T-helper 1 cell (primary cell): ENCODE data around the gene PPAT.
"Not testable (repeated sequence)": the region's sequence is repeated elsewhere in the genome, so short reads cannot be mapped to it uniquely, and the experiment has no call there.

ENCODE experiments used
- DNase-seq, 5 donors: peaks; one replicate each; pipeline ENCODE4 v3.0.0-alpha.2; 2012 to 2020

PPAT gene

DNA sequence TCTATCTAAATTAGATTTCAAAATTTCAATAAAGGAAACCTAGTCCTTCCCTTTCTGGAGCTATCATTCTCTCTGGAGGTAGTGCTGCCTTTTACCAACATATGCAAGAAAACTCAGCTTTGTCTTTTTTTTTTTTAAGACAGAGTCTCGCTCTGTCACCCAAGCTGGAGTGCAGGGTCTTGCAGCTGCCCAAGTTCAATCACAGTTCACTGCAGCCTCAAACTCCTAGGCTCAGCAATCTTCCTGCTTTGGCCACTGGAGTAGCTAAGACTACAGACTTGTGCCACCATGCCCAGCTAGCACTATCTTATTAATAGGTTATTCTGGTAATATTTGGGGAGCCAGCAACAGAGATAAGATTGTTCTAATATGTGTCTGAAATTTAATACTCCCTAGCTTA is 60.5 kb downstream of the PPAT start:
- DNase-seq, result no peak

DNA sequence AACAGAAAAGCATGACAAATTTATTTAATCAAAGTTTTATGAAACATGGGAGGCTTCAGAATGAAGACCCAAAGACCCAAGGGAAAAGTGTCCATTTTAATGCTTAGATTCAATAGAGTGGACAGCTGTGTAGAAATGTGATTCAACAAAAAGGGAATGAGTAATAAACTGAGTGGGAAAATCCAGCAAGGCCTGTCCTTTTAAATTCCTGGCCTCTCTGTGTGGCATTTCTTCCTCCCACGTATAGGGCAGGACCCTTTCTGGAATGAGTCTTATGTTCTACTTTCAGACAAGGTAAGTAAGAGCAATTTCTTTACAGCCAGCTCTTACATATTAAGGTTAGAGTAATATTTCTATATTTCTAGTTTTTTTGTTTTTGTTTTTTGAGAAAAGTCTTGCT is 62.6 kb downstream of the PPAT start:
- no peak for DNase-seq

DNA sequence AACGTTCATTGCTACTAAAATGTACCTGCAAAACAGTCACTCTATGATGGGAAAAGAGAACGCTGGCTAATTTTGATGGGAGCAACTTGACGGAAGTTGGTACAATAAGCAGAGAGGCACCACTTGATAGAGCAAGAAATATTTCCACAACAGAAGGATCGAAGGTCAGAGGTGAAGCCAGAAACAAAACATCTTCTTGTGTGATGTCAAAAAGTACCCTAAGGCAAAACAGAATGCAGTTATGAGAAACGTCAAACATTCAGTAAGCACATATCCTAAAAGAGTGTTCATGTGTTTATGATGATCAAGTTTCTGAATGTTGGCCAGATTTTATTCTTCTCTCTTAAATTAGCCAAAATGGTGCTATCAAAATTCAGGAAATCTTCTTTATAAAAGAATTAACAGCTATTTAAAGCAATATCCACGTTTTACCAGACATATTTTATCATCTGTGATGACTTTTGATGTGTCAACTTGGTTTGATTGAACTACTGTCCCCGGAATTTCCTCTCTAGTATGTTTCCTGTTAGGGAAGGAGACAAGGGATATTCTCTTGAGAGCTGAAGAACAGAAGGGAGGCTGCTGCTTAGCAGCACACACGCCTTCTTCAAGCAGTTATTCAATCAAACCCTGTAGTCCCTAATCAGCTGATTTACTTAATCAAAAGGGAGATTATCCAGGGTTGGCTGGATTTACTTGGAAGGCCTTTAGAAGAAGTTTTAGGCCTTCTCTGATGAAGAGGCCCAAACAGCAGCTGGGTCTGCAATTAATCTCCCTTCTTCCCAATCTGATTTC is 63.8 kb downstream of the PPAT start:
- DNase-seq, result no peak

DNA sequence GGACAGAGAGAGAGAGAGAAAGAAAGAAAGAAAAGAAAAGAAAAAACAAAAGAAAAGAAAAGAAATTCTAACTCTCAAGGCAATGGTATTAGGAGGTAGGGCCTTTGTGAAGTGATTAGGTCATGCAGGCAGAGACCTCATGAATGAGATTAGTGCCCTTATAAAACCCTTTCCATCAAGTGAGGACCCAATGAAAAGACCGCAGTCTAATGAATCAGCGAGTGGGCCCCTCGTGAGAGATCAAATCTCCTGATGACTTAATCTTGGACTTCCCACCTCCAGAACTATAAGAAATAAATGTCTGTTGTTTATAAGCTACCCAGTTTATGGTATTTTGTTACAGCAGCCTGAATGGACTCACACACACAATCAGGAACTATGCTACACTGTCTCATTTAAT is 65.0 kb downstream of the PPAT start:
- no peak for DNase-seq

DNA sequence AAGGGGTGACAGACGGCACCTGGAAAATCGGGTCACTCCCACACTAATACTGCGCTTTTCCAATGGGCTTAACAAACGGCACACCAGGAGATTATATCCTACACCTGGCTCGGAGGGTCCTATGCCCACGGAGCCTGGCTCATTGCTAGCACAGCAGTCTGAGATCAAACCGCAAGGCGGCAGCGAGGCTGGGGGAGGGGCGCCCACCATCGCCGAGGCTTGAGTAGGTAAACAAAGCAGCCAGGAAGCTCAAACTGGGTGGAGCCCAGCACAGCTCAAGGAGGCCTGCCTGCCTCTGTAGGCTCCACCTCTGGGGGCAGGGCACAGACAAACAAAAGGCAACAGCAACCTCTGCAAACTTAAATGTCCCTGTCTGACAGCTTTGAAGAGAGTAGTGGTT is 72.4 kb downstream of the PPAT start:
- DNase-seq, result not testable (repeated sequence)

DNA sequence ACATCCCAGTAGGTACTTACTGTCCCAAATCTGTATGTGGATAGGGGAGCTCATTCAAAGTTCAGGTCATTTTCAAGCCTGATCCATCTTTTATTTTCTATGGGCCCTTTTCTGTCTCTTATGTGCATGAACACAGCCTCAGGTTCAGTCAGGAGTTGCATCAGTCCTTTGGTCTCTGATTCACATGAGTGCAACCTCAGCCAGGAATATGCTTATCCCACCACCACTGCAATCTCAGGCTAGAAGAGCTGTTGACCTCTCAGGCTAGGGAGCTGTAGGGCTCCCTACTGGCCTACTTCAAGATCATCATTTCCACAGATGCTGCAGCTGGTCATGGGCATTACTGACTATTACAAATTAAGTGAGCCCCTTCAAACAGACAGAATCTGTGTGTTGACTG is 75.3 kb downstream of the PPAT start:
- no peak for DNase-seq

DNA sequence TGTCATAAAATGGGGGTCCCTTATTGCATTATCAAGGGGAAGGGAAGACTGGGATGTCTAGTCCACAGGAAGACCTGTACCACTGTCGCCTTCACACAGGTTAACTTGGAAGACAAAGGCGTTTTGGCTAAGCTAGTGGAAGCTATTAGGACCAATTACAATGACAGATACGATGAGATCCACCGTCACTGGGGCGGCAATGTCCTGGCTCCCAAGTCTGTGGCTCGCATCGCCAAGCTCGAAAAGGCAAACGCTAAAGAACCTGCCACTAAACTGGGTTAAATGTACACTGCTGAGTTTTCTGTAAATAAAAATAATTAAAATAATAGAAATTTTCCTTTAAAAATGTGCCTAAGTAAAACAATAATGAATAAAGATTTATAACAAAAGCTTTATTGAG is 78.8 kb downstream of the PPAT start:
- DNase-seq, result no peak

DNA sequence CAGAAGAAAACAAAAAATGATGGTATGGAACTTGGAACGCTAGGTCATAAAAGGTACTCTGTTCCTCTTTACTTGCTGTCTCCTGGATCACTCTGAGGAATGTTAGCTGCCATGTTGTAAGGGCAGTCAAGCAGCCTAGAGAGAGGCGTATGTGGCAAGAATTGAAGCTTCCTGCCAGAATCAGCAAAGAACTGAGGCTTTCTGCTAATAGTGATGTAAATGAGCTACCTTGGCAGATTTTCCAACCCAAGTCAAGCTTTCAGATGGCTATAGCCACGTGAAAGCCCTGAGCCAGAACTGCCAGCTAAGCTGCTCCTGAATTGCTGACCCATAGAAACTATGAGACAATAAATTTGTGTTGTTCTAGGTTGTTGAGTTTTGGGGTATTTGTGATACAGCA is 86.8 kb downstream of the PPAT start:
- DNase-seq, result no peak

DNA sequence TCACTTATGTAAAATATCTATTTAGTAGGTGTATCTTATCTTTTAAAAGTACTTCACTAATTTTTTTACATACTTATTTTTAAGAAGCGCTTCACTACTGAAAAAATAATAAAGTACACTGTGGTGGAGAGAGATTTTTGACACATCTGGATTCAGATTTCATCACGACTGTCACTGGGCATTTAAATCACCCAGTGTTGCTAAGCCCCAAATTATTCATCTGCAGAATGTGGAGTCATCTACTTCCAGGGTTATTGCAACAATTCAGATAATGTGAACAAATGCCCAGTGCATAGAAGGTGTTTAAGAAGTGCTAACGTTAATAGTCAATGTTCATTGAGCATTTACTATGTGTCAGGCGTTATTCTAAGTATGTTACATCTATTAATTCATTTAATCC is 90.0 kb downstream of the PPAT start:
- DNase-seq, result no peak
